GM18505 (cell line): ENCODE measurements around the gene USP5.

Source experiments
- ATAC-seq: cut with Tn5 transposase; IDR thresholded peaks from one replicate; pipeline ENCODE4 v1.9.1; 2021; ENCODE audit not compliant: unreplicated experiment
- POLR2A ChIP-seq: IDR thresholded peaks from 4 replicates; pipeline ENCODE4 v1.6.1; 2011; ENCODE audit warnings: borderline replicate concordance; ENCODE audit not compliant: insufficient read depth, insufficient read length; ENCODE audit errors: extremely low read depth

The USP5 gene

DNA sequence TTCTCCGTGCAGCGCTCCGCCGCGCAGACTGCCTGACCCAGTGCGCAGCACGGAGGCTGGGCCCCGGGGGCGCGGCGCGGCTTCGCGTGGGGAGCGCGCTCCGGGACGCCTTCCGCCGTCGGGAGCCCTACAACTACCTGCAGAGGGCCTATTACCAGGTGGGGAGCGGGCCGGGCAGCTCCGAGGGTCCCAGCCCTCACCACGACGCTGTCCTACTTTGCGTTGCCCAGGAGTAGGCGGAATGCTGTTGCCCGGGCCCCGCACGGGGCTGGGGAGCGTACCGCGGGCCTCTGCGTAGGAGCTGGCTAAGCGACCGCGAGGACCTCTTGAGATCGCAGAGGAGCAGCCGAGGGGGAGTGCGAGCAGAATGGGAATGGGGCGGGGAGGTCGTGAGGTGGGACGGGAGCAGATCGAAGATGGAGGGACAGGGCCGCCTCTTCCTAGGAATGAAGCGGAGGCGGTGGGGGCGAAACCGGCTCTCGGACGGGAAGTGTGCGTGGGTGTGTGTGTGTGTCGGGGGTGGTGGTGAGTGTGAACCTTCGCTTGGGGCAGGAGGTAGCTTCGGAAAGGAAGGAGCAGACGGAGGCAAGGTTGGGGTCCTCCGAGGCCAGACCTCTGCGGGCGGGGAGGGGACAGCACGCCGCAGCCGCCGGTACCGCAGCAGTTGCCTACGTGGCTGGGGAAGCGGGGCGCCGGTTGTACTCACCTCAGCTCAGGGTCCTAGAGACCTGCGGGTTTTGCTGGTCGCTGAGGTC is 23.0 kb upstream of the USP5 start:
- ATAC-seq = no peak
- no peak for TF ChIP-seq POLR2A

DNA sequence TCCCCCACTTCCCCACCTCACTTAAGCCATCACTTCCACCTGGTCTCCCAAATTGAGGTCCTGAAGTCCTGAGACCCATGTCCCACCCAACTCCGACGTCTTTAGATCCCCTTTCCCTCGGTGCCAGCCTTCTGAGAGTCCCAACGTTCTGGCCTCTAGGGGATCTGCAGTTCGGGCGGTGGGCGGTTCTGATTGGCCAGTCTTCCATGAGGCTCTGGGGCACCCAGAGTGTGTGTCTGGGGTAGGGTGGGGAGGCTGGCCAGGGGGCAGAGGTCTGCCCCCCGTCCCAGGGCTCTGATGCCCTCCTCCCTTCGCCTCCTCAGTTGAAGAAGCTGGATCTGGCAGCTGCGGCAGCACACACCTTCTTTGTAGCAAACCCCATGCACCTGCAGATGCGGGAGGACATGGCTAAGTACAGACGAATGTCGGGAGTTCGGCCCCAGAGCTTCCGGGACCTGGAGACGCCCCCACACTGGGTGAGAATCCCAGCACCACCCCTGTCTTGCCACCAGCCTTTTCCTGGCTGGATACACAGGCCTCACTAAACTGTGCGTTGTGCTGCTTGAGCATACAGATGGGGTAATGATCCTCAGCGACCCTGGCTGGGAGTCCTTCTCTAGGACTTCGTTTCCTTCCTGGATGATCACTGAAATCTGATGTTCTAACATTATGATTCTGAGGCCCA is 22.3 kb upstream of the USP5 start:
- no peak for TF ChIP-seq POLR2A

DNA sequence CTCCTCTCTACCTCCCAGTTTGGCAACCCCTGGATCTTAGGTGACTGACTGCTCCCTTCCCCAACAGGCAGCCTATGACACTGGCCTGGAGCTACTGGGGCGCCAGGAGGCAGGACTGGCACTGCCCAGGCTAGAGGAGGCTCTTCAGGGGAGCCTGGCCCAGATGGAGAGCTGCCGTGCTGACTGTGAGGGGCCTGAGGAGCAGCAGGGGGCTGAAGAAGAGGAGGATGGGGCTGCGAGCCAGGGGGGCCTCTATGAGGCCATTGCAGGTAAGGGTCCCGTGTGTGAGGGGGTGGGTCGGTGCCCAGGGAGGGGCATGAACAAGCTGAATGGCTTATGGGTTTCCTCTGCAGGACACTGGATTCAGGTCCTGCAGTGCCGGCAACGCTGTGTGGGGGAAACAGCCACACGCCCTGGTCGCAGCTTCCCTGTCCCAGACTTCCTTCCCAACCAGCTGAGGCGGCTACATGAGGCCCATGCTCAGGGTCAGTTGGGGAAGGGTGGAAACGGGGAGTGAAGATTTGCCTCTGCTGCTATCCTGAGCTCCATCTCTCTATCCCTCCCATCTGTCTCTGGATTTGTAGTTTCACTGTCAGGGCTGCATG is 21.6 kb upstream of the USP5 start:
- ATAC-seq = no peak
- no peak for TF ChIP-seq POLR2A

More for the DNA sequence above, 22.3 kb upstream of the USP5 start:
- no peak for ATAC-seq

DNA sequence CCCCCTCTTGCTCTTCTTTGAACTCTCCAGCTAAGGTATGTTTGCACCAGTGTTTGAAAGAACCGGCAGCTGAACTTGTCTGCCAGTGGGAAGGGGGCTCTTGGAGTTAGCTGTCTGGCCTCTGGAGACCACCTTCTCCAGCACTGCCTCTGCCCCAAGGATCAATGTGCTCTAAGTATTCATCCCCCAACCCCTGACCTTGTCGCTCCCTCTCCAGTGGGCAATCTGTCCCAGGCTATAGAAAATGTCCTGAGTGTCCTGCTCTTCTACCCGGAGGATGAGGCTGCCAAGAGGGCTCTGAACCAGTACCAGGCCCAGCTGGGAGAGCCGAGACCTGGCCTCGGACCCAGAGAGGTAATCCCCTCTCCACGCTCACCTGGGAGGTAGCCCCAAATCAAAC is 21.0 kb upstream of the USP5 start:
- TF ChIP-seq POLR2A = no peak
- ATAC-seq = no peak

DNA sequence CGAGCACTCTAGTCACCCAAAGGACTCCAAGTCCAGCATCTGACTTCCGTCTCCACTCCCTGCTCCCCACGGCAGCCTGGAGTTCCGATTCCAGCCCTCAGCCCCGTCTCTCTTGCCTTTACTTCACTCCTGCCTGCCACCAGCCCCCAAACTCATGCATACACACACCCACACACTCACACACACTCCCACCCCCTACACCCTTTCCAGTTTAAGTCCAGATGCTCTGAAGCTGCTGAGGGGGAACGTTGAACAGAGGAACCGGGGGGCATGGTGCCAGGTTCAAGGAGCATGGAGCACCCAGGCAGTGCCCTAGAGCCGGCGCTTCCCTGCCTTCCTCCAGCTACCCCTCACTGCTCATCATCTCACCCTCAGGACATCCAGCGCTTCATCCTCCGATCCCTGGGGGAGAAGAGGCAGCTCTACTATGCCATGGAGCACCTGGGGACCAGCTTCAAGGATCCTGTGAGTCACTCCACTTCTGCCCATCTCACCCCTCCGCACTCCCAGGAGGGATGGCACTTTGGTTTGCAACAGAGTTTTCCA is 20.4 kb upstream of the USP5 start:
- TF ChIP-seq POLR2A = no peak
- ATAC-seq = no peak

DNA sequence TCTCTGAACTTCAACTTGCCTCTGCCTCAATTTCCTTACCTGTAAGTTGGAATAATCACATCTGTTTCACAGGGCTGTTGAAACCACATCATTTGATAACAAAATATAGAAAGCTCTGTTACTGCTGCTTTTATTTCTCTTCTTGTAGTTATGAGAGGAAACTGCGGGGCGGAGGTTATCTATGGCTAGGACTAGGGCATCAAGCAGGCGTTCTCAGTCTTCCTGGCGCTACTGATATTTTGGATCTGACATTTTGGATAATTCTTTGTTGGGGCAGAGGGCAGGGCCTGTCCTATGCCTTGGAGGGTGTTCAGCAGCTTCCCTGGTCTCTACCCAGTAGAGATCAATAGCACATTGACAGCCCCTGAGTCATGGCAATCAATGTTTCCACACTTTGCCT is 19.8 kb upstream of the USP5 start:
- no peak for ATAC-seq
- no peak for TF ChIP-seq POLR2A

DNA sequence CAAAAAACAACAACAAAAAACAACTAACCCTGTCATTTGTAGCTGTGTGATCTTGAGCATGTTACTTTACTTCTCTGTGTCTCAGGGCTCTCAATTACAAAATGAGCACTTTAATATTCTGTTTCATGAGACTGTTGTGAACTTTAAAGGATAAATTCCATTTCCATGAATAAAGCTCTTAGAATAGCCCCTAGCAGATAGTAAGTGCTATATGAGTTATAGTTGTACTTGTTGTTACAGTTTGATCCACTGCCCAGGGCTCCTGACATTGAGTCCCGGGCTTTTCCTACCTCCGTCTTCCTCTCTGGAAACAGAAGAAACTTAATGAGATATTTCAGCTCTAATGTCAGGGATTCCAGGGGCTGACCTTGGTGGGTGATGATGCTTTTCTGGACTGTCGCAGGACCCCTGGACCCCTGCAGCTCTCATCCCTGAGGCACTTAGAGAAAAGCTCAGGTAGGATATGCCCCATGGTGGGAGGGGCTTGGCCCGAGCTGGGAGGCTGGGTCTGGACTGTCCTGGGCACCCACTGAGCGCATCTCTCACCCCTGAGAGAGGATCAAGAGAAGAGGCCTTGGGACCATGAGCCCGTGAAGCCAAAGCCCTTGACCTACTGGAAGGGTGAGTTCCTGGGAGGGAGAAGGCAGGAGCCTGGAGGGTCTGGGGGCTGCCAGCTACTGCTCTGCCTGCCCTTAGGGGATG is 18.6 kb upstream of the USP5 start:
- TF ChIP-seq POLR2A = no peak
- ATAC-seq = no peak

DNA sequence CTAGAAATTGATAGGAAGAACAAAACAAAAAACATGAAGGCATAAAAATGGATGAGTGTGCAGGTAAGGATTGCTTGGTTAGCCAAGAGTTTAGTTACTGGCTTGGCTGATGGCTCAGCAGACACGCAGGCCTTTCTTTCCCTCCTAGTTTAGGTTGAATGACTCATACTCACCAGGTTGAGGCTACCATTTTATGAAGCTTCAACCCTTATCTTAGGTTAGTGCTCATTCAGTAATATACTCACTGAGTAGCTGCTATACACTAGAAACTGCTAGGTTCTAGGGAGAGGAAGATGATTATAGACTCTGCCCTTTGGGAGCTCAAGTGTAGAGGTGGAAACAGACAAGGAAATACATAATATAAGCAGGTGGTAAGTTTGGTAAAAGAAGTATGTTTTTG is 17.7 kb upstream of the USP5 start:
- TF ChIP-seq POLR2A = no peak
- ATAC-seq = no peak

DNA sequence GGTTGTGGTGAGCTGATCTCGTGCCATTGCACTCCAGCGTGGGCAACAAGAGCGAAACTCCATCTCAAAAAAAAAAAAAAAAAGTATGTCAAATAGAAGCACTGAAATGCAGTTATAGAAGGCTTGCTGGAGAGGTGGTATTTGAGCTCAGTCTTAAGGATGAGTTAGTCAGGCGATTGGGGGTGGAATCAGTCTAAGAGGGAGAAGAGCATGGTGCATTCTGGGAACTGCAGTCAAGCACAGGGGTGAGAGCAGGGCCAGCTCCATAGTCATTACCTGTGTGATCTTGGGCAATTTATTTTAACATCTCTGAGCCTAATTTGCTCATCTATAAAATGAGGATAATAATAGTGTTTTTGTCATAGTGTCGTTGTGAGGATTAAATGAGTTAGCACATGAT is 17.1 kb upstream of the USP5 start:
- ATAC-seq = no peak
- TF ChIP-seq POLR2A = no peak

DNA sequence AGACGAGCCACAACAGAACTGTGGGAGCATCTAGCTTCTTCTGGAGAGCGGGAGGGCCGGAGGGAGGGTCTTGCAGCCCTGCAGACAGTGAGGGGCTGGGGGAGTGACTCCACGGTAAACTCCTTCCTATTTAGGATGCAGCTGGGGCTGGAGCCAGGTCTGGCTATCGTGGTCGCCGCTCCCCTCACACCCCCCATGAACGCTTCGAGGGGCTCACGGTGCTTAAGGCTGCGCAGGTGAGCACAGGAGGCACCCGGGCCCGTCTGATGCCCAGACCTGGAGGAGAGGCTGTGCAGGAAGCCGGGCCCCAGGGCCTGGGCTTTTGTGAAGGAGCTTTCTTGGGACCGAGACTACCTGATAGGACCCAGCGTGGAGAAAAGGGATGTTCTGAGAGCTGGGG is 15.1 kb upstream of the USP5 start:
- no peak for TF ChIP-seq POLR2A
- ATAC-seq = no peak

DNA sequence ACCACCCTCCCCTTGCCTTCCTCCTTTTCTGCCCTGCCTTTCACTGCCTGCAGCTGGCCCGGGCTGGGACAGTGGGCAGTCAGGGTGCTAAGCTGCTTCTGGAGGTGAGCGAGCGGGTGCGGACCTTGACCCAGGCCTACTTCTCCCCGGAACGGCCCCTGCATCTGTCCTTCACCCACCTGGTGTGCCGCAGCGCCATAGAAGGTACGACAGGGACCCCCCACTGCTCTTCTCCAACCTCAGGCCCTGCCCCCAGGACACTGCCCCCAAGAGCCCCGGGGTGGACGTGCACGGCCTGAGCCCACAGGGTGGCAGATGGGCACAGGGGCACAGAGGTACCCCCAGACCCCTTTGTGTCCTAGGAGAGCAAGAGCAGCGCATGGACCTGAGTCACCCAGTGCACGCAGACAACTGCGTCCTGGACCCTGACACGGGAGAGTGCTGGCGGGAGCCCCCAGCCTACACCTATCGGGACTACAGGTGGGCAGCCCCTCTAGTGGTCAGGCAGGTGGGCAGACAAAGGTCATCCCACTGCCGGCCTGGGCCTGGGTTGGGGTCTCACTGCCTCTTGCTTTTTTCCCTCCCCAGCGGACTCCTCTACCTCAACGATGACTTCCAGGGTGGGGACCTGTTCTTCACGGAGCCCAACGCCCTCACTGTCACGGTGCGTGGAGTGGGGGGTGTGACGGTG is 14.4 kb upstream of the USP5 start:
- no peak for ATAC-seq
- no peak for TF ChIP-seq POLR2A

DNA sequence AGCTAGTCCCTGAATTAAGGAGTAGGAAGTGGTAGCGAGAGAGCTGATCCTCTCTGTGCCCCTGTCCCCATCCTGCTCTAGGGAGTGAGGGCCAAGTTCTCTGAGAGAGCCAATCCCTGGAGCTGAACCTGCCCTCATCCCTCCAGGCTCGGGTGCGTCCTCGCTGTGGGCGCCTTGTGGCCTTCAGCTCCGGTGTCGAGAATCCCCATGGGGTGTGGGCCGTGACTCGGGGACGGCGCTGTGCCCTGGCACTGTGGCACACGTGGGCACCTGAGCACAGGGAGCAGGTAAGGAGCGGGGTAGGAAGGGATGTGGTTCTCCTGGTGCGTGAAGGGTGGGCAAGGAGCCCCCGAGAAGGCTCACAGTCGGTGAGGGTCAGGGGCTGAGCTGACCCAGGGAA is 13.1 kb upstream of the USP5 start:
- ATAC-seq = no peak
- TF ChIP-seq POLR2A = no peak
